Measurements from ENCODE around the gene KRT15.
A peak's percentile ranks its signal among the peaks of the same experiment; 100 is the strongest.

The KRT15 gene

GRCh38 chr17:41504246-41504977 lies 14.3 kb downstream of the KRT15 start:
- DNase-seq (ENCODE audit: low read depth), result no peak

- DNase-seq (ENCODE audit: low read depth), result no peak
Observed at GRCh38 chr17:41503202-41503601, 15.5 kb downstream of the KRT15 start.

GRCh38 chr17:41500131-41500911 lies 18.4 kb downstream of the KRT15 start:
- no peak for DNase-seq (ENCODE audit: low read depth)

- DNase-seq (ENCODE audit: low read depth), result no peak
Observed at GRCh38 chr17:41499714-41500113, 19.0 kb downstream of the KRT15 start.

- DNase-seq (ENCODE audit: low read depth), result no peak
Observed at GRCh38 chr17:41498276-41498675, 20.4 kb downstream of the KRT15 start.

GRCh38 chr17:41496803-41497484 lies 21.7 kb downstream of the KRT15 start:
- peak; percentile 81 for DNase-seq (ENCODE audit: low read depth)

GRCh38 chr17:41494524-41494923 lies 24.2 kb downstream of the KRT15 start:
- peak; percentile 27 for DNase-seq (ENCODE audit: low read depth)

GRCh38 chr17:41492771-41493170 lies 25.9 kb downstream of the KRT15 start:
- no peak for DNase-seq (ENCODE audit: low read depth)

- peak; percentile 50 for DNase-seq (ENCODE audit: low read depth)
Observed at GRCh38 chr17:41492351-41492750, 26.3 kb downstream of the KRT15 start.

- DNase-seq (ENCODE audit: low read depth), result no peak
Observed at GRCh38 chr17:41491476-41491875, 27.2 kb downstream of the KRT15 start.

GRCh38 chr17:41490000-41490990 lies 28.4 kb downstream of the KRT15 start:
- DNase-seq (ENCODE audit: low read depth), result no peak

GRCh38 chr17:41489531-41489930 lies 29.2 kb downstream of the KRT15 start, which contains the start of gene KRT36:
Gene KRT36 (minus strand): TSS chr17:41489910. CDS start chr17:41489864, 46 bp downstream.
- DNase-seq (ENCODE audit: low read depth), result no peak

- DNase-seq (ENCODE audit: low read depth), result no peak
Observed at GRCh38 chr17:41486809-41487530, 31.7 kb downstream of the KRT15 start.

- no peak for DNase-seq (ENCODE audit: low read depth)
Observed at GRCh38 chr17:41486316-41486715, 32.4 kb downstream of the KRT15 start.

GRCh38 chr17:41484920-41485904 lies 33.5 kb downstream of the KRT15 start:
- no peak for DNase-seq (ENCODE audit: low read depth)

- no peak for DNase-seq (ENCODE audit: low read depth)
Observed at GRCh38 chr17:41483991-41484826, 34.5 kb downstream of the KRT15 start.

- no peak for DNase-seq (ENCODE audit: low read depth)
Observed at GRCh38 chr17:41483531-41483930, 35.2 kb downstream of the KRT15 start.

- DNase-seq (ENCODE audit: low read depth), result no peak
Observed at GRCh38 chr17:41481036-41481435, 37.7 kb downstream of the KRT15 start, which contains the start of gene KRT35. Gene KRT35 (minus strand): TSS chr17:41481151. CDS start chr17:41481097, 54 bp downstream.

- no peak for DNase-seq (ENCODE audit: low read depth)
Observed at GRCh38 chr17:41480581-41480980, 38.1 kb downstream of the KRT15 start.
